ENCODE data around the gene SCD5.
"Not testable (repeated sequence)": the region's sequence is repeated elsewhere in the genome, so short reads cannot be mapped to it uniquely, and the experiment has no call there.

Gene SCD5

DNA sequence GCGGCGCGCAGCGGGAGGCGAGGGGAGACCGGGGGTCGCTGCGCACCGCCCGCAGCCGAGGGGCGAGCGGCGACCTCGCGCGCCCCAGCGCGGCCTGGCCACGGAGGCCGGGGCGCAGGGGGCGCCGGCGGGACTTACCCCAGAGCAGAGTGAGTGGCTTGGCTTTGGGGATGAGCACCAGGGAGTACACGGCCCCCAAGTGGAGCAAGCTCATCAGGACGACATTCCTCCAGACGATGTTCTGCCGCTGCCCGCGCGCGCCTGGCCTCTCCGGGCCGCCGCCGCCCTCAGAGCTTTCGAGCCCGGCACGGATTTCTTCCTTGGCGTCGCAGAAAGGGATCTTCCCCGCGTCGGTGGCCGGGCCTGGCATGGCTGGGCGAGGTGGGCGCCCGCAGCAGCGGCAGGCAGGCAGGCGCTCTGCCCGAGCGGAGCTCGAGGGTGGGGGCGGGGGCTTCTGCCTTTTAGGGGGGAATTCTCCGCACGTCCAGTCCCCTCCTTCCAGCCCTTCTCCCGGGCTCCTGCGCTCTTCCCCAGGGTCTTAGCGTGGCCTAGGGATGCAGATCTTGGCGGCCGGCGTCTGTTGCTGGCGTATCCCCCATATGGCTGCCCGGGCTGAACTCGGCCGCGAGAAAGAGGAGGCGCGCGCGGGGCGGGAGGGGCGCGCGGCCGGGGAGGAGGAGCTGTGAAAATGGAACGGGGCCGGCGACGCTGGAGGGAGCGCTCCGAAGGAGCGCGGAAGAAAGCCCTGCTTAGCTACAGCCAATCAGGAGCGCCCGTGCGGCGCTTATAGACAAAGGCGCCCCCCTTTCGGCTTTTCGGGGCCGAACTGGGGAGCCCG lies at the start of gene SCD5:
Gene SCD5, minus strand, starts transcription at position 629 of the 838 bp plus-strand sequence. Its CDS starts 259 bp downstream, at position 370.
- peak; percentile 89 for DNase-seq

DNA sequence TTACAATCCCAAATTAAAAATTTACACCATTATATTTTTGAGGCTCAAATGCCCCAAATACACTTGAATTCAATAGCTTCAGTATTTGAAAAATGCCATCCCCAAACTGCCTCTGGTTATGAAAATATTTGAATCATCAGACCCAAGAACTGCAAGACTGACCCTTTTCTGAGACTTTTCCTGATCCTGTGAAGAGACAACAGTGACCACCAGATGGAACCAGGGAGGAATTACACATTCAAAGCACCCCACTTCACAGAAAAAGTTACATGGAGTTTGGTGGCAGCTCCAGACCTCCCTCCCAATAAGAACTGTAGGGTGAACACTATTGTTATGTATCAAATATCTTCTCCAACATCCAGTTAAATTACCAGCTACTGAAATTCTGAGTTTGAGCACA lies 44.0 kb upstream of the SCD5 start:
- DNase-seq, result no peak

DNA sequence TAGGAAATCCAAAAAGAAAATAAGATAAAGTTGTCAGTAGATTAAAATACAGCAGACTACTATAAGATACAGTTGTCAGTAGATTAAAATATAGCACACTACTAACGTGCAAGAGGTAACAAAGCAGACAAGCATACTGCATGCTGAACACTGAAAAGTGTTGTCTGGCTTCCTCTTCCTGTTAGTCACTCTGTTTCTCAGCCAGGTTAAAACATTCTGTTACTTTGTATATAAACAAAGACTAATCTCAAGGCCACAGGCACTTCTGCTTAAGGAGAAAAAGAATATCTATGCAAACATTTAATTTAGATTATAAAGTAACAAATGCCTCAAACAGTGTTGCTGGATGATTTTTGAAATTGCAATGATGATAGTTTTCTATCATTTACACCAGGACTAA lies 41.0 kb upstream of the SCD5 start:
- DNase-seq, result no peak

DNA sequence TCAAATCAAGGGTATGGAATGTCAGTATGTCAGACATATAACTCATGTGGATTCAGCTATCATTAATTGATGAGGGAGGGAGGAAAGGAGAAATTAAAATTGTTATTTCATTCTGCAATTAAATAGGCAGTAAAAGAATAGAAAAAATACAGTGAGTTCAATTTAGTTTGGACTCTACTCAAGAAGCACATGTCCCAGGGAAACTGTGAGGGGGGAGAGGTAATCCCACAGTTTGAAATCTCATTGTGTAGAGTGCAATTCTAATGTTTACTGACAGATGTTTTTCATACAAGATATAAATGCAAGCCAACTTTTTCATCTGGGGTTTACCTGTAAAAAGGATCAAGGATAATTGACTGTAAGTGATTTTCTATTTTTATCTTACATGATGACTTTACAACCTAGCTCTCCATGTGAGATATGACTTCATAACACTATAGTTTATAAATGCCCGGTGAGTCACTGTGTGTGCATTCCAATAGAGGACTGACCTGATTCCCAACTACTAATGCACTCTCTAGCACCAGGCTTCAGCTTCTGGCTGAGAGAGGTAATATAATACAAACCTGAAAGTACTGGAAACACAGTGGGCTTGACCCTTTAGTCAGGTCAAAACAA lies 35.2 kb upstream of the SCD5 start:
- DNase-seq, result no peak

DNA sequence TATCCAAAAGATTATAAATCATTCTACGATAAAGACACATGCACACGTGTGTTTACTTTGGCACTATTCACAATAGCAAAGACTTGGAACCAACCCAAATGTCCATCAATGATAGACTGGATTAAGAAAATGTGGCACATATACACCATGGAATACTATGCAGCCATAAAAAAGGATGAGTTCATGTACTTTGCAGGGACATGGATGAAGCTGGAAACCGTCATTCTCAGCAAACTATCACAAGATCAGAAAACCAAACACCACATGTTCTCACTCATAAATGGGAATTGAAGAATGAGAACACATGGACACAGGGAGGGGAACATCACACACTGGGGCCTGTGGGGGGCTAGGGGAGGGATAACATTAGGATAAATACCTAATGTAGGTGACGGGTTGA lies 34.5 kb upstream of the SCD5 start:
- not testable (repeated sequence) for DNase-seq

DNA sequence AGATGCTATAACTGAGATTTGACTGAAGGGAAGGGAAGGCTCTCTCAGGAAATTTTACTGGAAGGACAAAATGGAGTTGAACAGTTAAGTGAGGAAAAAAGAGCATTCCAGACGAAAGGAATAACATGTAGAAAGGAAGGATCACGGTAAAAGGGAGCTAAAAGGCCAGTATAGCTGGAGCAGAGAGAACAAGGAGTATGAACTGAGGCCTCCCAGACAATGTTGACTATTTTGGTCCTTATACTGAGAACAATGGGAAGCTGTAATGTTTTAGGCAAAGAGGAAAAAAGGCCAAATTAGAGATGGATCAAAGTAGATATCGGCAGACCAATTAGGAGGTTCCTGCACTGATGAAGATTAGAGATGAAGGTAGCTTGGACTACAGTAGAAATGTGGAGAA lies 26.8 kb upstream of the SCD5 start:
- no peak for DNase-seq

DNA sequence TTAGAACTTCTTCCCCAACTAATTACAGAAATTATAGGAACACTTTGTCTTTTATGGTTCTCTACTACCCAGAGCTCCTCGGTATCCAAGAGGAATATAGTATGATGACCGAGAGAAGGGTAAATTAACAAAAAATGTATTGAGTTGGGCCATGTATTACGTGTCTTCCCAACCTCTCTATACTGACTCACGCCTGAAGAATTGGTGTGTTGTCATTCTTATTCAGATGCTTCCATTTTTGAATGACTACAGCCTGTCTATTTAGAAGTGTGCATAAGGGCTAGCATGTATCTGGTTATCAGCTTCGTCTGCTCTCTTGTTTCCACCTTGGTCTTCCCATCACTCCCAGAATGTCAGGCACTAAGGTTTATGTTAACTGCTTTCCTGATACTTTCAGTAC lies 24.5 kb upstream of the SCD5 start:
- DNase-seq, result no peak

DNA sequence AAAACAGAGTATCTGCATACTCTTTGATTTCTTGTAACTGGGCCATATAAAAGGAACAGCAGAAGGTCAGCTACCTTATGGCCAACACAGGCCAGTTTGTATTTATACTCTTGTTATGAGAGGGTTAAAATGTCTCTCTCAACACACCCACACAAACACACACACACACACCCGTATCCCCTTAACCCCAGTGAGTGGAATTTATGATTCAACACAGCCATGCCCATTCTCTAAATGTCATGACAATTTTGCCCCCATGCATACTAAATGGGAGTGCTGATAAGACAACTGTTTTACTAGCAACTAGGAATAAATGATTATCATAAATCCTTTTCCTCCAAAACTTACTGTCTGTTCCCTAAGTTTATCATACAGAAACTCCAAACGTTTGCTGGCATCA lies 22.1 kb upstream of the SCD5 start:
- no peak for DNase-seq

DNA sequence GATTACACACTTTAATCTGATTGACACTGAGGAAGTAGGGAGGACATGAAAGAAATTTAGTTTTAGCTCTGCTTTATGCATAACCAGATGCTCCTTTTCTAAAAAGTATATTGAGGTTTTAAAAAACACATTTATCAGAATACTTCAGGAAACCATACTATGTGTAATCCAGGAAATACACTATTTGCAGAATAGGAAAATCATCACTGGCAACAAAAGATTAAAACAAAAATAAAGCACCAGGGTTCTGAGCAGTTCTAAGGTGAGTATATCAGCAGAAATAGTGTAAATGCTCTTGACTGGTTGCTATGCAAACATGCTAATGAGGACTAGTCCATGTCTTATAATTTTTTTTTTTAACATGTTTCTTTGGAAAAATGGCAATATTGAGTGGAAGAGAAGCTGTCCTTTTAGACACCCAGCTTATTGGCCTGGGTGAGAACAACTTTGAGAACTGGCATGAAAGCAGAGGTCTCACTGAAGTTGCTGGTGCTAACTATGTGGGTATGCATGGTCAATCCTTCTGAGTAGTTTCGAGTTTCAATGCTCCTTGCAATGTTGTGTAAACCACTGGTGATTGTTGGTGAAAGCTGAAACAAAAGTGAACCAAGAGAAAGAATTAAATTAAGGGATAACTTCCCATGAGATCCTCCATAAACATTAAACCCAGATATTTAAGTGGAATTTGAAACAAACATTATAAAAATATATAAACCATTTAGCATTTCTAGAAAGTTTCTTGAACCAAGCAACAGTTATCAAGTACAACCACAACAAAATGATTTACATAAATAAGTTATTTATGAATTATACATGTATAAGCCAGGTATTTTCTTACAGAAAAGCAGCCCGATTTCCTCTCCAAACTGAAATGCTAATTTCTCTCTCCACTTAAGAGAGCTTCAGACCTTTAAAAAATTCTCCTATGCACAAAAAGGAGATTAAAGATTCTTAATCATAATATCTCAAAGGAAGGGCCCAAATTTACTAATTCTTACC lies 20.4 kb upstream of the SCD5 start:
- no peak for DNase-seq

DNA sequence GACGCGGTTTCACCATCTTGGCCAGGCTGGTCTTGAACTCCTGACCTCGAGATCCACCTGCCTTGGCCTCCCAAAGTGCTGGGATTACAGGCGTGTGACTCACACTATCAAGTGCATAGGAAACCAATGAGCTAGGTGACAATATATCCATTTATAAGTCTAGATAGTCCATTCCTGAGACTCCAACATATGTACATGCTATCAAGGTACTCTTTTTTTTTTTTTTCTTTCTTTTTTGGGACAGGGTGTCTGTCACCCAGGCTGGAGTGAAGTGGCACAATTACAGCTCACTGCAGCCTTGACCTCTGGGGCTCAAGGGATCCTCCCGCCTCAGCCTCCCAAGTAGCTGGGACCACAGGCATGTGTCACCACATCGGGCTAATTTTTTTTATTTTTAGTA lies 18.3 kb upstream of the SCD5 start:
- DNase-seq, result not testable (repeated sequence)

DNA sequence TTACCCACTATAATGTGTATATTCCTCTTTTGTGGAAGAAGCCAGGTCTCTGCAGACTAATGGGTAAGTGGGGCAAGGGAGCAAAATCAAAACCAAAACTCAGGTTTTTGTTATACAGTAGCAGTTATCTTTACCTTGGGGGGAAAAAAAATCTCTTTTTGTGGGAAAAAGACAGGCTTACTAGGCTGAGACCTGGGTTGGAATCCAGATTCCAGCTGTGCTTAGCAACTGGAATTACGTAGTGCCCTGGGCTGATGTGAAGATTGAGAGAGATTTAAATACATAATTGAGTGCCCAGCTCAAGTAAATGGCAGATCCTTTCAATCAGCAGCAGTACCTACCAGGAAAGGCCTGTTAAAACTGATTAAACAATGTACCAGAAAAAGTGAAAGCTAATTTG lies 15.4 kb upstream of the SCD5 start:
- DNase-seq, result no peak

DNA sequence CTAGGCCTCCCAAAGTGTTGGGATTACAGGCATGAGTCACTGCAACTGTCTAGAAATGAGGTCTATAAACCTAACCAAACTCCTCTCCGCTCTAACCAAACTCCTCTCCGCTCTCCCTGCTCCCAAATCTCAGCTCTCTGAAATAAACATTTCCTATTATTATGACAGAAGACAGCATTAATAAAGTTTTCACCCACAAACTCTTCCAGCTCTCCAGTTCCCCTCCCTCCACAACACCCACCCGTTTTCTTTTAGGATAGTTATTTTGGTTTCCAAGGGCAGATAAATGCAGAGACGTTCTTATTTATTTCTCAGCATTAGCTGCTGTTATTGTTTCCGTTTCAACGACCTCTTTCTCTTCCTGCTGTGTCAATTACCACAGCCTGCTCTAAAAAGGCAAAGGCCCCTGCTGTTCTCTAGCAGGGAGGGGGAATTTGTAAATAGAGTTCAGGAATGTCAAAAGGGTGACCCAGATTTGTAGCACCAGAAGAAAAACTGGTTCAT lies 13.3 kb upstream of the SCD5 start:
- no peak for DNase-seq

DNA sequence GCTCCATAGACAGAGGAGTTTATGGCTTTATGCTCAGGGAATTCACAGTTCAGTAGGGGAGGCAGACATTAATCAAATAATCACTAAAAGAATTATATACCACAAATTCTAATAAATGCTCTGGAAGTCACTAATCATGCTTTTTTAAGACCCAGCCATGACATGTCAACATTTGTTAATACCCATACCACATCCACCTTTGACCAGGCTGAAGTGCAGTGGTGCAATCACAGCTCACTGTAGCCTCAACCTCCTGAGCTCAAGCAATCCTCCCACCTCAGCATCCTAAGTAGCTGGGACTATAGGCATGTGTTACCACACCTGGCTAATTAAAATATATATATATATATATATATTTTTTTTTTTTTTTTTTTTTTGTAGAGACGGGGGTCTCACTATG lies 12.8 kb upstream of the SCD5 start:
- no peak for DNase-seq

DNA sequence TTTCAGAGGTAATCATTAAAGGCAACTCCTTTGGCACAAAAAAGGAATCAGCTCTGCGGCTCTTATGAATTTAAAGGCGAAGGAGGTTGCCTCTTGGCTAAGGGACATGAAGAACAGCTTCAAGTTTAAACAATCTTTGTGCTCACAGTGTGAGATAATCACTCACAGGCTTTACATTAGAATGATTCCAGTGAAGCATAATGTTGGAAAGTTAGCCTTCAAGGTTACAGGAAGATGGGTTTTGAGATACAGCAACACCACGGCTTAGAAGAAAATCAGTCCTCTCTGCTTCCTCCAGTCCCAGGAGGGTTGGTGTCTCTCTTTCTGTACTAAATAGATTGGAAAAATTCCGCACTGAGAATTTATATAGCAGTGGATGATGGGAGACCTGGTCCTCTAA lies 11.6 kb upstream of the SCD5 start:
- no peak for DNase-seq

DNA sequence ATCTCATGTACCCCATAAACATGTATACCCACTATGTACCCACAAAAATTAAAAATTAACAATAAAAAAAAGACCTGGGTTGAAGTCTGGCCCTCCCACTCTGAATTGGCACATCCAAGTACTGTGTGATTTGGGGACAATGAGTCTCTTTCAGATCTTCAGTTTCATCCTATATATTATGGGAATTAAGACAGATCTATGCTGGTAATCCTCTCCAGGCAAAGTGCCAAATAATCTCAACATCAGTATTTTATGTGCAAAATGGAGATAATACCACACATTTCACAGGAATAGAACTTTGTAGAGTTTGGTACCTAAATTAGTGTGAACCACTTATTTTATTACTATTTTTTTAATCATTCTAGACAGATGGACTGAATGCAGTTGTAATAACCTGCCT lies 11.0 kb upstream of the SCD5 start:
- DNase-seq, result no peak

DNA sequence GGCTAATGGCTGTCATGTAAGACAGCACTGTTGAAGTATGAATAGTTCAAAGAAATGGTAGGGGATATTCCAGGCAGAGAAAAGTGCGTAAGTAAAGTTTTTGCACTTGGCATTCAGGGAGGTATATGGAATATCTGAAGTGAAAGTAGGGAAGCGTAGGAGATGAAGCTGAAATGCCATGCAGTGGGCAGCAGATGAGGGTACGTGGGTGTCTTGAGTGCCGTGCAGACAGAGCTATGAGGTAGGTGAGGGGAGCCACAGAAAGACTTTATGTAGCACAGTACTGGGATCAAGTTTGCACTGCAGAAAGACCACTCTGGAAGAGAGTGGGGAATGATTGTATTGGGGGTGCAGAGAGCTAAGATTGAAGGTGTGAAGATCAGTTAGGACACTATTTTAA lies 5.2 kb upstream of the SCD5 start:
- DNase-seq, result no peak

DNA sequence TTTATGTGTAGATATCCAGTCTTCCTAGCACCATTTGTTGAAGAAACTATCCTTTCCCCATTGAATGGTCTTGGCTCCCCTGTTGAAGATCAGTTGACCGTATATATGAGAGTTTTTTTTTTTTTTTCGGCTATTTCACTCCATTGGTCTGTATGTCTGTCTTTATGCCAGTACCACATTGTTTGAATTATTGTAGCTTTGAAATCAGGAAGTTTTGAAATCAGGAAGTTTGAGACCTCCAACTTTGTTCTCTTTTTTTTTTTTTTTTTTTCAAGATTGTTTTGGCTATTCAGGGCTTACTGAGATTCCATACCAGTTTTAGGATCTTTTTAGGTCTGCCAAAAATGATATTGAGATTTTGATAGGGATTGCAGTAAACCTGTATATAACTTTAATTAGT lies 4.3 kb upstream of the SCD5 start:
- no peak for DNase-seq

DNA sequence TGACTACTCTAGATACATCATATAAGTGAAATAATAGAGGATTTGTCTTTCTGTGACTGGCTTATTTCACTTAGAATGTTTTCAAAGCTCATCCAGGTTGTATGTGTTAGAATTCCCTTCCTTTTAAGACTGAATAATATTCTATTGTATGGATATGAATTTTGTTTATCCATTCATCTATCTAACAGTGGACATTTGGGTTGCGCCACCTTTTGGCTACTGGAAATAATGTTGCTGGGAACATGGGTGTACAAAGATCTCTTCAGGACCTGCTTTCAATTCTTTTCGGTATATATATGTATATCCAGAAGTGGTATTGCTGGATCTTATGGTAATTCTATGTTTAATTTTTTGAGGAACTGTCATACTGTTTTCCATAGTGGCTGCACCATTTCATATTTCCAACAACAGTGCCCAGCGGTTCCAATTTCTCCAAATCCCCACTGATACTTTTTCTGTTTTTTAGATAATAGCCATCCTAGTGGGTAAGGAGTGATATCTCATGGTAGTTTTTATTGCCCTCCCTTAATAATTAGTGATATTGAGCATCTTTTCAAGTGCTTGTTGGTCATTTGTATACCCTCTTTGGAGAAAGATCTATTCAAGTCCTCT lies 3.4 kb upstream of the SCD5 start:
- no peak for DNase-seq

DNA sequence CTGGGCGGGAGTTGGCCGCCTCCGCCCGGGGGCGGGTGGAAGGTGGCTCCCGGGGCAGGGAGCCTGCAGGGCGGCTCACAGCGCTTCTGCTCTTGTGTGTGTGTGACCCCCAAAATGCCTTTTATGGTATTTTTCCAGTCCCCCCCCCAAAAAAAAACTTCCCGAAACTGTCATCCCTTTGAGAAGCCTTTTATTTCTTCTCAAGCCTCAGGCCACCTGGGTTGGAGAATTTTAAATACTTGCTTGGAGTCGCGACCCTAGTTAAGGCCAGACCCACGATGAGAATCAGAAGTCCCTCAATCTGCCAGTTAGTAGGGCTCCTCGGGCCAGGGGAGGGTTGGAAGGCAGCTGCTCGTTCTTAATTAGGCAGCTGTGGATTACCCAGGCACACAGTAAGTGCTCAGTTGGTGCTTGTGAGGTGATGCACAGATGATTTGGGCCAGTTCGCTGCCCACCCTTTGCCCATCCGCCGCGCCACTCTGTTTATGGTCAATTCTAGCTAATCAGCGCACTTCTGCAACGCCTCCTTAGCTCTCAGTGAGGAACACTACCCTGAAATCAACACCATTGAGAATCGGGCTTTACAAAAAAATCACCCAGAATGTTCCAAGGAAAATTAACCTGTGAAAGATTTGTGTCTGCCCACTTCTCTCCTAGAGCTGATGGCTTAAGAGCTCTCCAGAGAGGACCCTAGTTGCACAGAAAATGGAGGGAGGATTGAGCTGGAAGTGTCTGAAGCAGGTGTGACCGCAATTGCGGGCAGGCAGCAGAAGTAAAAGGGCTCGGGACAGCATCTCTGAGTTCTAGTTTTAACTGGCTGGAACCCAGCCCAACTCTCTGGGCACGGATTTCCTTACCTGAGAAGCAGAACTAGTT lies 648 bp upstream of the SCD5 start:
- DNase-seq, result no peak

DNA sequence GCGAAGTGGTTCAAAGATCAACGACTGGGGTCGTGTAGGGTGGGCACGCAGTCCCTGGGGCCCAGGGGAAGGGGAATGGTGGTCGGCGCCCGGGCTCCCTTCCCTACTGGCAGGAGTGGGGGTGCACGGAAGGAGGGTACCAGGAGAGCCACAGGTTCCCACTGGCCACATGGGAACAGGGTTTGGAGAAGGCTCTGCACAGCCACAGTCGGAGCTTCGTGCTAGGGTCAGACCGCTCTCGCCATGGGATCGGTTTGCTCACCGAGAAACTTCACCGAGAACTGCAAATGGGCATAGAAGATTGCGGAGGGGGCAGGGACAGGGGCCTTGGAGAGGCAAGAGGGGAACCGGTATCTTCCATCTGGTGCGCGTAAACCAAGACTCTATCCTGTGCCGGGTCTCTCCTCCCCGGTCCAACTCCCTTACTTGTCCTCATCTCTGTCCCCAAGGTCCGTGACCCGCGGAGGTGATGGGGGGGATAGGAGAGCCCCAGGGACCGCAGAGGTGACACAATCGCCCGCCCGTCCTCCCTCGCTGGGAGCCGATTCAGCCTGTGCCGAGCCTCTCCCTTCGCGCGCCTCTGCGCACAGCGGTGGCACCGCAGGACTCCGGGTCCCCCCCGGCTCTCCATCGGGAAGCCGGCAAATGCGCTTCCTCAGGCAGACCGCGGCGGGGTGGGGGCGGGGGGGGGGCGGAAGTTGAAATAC lies 1.0 kb downstream of the SCD5 start:
- DNase-seq, result peak; percentile 62

DNA sequence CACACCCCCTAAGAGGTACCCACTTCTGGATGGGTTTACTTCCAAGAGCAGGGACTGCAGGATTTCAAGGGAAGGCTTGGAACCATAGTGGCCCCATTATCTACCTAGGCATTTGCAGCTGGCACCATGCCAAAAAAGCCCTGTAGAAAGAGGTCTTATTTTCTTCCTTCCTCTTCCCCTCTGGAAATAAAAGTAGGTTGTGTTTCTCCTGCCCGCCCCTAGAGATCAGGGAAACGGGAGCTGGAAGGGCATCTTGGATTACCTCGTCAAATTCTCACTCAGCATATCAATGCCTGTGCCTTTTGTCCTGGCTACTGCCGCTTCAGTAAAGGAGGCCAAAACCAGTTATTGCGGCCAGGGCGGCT lies 1.6 kb downstream of the SCD5 start:
- no peak for DNase-seq
